HepG2 (cell line): ENCODE results near the gene ILDR1.

Experiments used
- CHD2 ChIP-seq: IDR thresholded peaks from 2 replicates; pipeline ENCODE4 v1.6.1; 2011; ENCODE audit warnings: low read depth, low read length, improper control_type of control experiment
- HDAC2 ChIP-seq: sonication (generic); formaldehyde crosslinking; IDR thresholded peaks from 2 replicates; pipeline ENCODE4 v1.4.0; 2020; ENCODE audit warnings: missing genetic modification reagents
- NFYB ChIP-seq: sonication (generic); formaldehyde crosslinking; IDR thresholded peaks from 2 replicates; pipeline ENCODE4 v1.4.0; 2020; ENCODE audit warnings: missing genetic modification reagents
- ZNF580 ChIP-seq: IDR thresholded peaks from 2 replicates; pipeline ENCODE4 v1.6.1; 2016; ENCODE audit warnings: low read depth, borderline replicate concordance
- TF ChIP-seq, protein P1 (sequence below): sonication (generic); formaldehyde crosslinking; IDR thresholded peaks from 2 replicates; pipeline ENCODE4 v1.4.0; 2020; ENCODE audit warnings: missing genetic modification reagents

GRCh38 chr3:122008166-122008565, 13.9 kb downstream of the ILDR1 start:
- TF ChIP-seq, protein P1, sequence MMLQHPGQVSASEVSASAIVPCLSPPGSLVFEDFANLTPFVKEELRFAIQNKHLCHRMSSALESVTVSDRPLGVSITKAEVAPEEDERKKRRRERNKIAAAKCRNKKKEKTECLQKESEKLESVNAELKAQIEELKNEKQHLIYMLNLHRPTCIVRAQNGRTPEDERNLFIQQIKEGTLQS (CRISPR knock-in tag) = no peak
- TF ChIP-seq HDAC2 (CRISPR knock-in tag) (no peak), CHD2 (no peak), ZNF580 (no peak), NFYB (no peak)
